ENCODE data around the gene APEH. TPM values are rescaled to one million over a fixed set of nuclear protein-coding genes. Genes with fewer than 3 reads are reported as not detected.
A peak's percentile ranks its signal among the peaks of the same experiment; 100 is the strongest.

Gene APEH
- total and polyA plus RNA-seq, 2 of the 13 experiments (the other 11 are each of a cell fraction or from before 2014, with no cell fraction given): 116 to 130 TPM

- CTCF ChIA-PET (ENCODE audit: low intra/inter-chr PET ratio, low total read pairs): interaction anchor here (1.2 to 2.7 kb wide), 3 partner anchors 105 to 217 kb away, joined by 5 to 31 read pairs (median 10); no protein-coding TSS in a partner anchor
- H3K36me3 ChIP-seq (replicated peaks in 1 of 2; ENCODE audit: control insufficient read depth in 1 of 2, insufficient read depth in 2 of 2, low read length in 2 of 2): peaks cover 0 to 4% of the 10 kb centered on the region in 2 experiments; a peak in 3 of 5 replicates
- peak overlapping the region; percentile 68 for H3K4me2 ChIP-seq (ENCODE audit: low read depth, low read length)
- peaks cover 86% of the 10 kb centered on the region for H3K4me1 ChIP-seq (ENCODE audit: insufficient read depth, low read length)
- no peak for ATAC-seq
- no peak for FAIRE-seq
- in situ Hi-C loops (cut with HindIII; ENCODE audit: extremely low pct_ligation_motif_present, low pct_unique_long_range_greater_than_20kb): loop anchor here (5.0 to 10.0 kb wide), 2 partner anchors 106 to 134 kb away; no protein-coding TSS in a partner anchor
- H2AFZ ChIP-seq (ENCODE audit: low read length): no peak overlapping the region
- WGBS (ENCODE audit: low lambda C conversion rate): 52% methylated on average over 5 of the region's 6 CpGs
- H4K20me1 ChIP-seq (ENCODE audit: insufficient read depth, low read length): no peaks in the 10 kb centered on the region
- H3K79me2 ChIP-seq (ENCODE audit: insufficient read depth, low read length): peaks cover 15% of the 10 kb centered on the region
- POLR2A ChIA-PET: interaction anchor here (1.1 to 3.3 kb wide), 3 partner anchors 18 to 148 kb away, joined by 6 to 98 read pairs (median 6); partner anchors contain the start of genes MST1 and RNF123
- H3K27ac ChIP-seq (ENCODE audit: extremely low read length, insufficient read depth, low read length): peak overlapping the region; percentile 57
- no peak overlapping the region for H3K9ac ChIP-seq (ENCODE audit: insufficient read depth, low read depth, low read length)
- BruUV-seq (replicated peaks): no TSS peak
- no peak for DNase-seq (ENCODE audit: low spot score)
- H3K9me3 ChIP-seq (ENCODE audit: low read length): no peaks in the 10 kb centered on the region
- H3K4me3 ChIP-seq (replicated peaks in 1 of 3; ENCODE audit: insufficient read depth in 1 of 3, low read depth in 2 of 3, low read length in 3 of 3): 0 out of 6 replicates have a peak overlapping the region, but pooled peaks of 1 of the 3 experiments have one; percentile 32
- no peaks in the 10 kb centered on the region for H3K27me3 ChIP-seq (ENCODE audit: control insufficient read depth in 1 of 2, insufficient read depth in 2 of 2, low read length in 2 of 2)
- intact Hi-C loops (cut with micrococcal nuclease; ENCODE audit: unreplicated experiment): loop anchor here (1.0 to 5.0 kb wide), 4 partner anchors 64 to 217 kb away; no protein-coding TSS in a partner anchor
- TF ChIP-seq MTERF4 (CRISPR knock-in tag; IDR thresholded peaks at IDR 0.05) (0 out of 2 replicates have a peak, but pooled peaks have one; percentile 15), GPN1 (CRISPR knock-in tag; IDR thresholded peaks at IDR 0.05; ENCODE audit: borderline replicate concordance) (no peak), ATF7 (IDR thresholded peaks at IDR 0.05) (no peak), ATF7 (CRISPR knock-in tag; IDR thresholded peaks at IDR 0.05) (no peak), ZNF34 (CRISPR knock-in tag; IDR thresholded peaks at IDR 0.05; ENCODE audit: borderline replicate concordance) (no peak), SMC3 (IDR thresholded peaks at IDR 0.05; ENCODE audit: low read length) (no peak), FOXO1 (CRISPR knock-in tag; IDR thresholded peaks at IDR 0.05) (no peak), MXI1 (IDR thresholded peaks at IDR 0.05; ENCODE audit: borderline replicate concordance, low read depth, low read length) (no peak), CHCHD3 (CRISPR knock-in tag; IDR thresholded peaks at IDR 0.05) (no peak)
- TF ChIP-seq, protein P1, sequence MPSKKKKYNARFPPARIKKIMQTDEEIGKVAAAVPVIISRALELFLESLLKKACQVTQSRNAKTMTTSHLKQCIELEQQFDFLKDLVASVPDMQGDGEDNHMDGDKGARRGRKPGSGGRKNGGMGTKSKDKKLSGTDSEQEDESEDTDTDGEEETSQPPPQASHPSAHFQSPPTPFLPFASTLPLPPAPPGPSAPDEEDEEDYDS (CRISPR knock-in tag; IDR thresholded peaks at IDR 0.05): no peak
- TF ChIP-seq, protein P2, sequence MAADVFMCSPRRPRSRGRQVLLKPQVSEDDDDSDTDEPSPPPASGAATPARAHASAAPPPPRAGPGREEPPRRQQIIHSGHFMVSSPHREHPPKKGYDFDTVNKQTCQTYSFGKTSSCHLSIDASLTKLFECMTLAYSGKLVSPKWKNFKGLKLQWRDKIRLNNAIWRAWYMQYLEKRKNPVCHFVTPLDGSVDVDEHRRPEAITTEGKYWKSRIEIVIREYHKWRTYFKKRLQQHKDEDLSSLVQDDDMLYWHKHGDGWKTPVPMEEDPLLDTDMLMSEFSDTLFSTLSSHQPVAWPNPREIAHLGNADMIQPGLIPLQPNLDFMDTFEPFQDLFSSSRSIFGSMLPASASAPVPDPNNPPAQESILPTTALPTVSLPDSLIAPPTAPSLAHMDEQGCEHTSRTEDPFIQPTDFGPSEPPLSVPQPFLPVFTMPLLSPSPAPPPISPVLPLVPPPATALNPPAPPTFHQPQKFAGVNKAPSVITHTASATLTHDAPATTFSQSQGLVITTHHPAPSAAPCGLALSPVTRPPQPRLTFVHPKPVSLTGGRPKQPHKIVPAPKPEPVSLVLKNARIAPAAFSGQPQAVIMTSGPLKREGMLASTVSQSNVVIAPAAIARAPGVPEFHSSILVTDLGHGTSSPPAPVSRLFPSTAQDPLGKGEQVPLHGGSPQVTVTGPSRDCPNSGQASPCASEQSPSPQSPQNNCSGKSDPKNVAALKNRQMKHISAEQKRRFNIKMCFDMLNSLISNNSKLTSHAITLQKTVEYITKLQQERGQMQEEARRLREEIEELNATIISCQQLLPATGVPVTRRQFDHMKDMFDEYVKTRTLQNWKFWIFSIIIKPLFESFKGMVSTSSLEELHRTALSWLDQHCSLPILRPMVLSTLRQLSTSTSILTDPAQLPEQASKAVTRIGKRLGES (CRISPR knock-in tag; IDR thresholded peaks at IDR 0.05; ENCODE audit: borderline replicate concordance): no peak
- TF ChIP-seq, protein P3, sequence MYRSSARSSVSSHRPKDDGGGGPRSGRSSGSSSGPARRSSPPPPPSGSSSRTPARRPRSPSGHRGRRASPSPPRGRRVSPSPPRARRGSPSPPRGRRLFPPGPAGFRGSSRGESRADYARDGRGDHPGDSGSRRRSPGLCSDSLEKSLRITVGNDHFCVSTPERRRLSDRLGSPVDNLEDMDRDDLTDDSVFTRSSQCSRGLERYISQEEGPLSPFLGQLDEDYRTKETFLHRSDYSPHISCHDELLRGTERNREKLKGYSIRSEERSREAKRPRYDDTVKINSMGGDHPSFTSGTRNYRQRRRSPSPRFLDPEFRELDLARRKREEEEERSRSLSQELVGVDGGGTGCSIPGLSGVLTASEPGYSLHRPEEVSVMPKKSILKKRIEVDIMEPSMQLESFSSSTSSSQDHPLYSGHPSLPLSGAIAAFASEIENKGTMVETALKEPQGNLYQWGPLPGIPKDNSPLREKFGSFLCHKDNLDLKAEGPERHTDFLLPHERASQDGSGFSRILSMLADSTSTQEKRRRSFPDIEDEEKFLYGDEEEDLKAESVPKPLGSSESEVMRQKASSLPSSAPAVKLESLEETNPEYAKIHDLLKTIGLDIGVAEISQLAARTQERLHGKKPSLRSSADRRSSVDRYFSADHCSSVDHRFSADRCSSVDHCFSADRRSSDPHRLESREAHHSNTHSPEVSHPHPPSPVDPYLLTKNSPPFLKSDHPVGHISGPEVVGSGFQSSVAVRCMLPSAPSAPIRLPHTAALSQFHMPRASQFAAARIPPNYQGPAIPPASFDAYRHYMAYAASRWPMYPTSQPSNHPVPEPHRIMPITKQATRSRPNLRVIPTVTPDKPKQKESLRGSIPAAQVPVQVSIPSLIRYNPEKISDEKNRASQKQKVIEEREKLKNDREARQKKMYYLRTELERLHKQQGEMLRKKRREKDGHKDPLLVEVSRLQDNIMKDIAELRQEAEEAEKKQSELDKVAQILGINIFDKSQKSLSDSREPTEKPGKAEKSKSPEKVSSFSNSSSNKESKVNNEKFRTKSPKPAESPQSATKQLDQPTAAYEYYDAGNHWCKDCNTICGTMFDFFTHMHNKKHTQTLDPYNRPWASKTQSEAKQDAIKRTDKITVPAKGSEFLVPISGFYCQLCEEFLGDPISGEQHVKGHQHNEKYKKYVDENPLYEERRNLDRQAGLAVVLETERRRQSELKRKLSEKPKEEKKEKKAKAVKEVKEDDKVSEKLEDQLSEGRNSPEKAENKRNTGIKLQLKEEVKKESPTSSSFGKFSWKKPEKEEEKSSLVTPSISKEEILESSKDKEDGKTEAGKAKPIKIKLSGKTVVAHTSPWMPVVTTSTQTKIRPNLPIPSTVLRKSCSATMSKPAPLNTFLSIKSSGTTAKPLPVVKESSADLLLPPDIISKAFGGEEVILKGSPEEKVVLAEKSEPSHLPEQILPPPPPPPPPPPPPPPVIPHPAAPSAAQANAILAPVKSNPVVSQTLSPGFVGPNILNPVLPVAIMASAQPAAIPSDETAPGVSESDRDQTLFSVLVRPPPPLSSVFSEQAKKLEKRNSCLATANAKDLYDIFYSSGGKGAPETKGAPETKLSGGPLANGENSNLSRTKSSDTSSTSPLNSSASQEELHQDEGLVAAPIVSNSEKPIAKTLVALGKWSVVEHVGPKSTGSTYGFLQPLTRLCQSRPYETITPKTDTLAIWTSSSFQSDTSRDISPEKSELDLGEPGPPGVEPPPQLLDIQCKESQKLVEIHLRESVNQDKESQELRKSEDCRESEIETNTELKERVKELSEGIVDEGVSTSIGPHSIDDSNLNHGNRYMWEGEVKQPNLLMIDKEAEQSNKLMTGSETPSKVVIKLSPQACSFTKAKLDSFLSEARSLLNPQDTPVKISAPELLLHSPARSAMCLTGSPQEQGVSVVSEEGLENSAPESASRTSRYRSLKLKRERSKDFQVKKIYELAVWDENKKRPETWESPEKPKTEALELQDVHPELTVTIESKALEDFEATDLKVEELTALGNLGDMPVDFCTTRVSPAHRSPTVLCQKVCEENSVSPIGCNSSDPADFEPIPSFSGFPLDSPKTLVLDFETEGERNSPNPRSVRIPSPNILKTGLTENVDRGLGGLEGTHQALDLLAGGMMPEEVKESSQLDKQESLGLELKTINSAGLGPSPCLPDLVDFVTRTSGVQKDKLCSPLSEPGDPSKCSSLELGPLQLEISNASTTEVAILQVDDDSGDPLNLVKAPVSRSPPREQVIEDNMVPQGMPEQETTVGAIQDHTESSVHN (CRISPR knock-in tag; IDR thresholded peaks at IDR 0.05): no peak
These were observed 3.2 kb upstream of the APEH start for GRCh38 chr3:49670940-49671290.
